HepG2 (cell line): ENCODE measurements around the gene THOC2. TPM values are rescaled to one million over a fixed set of nuclear protein-coding genes. Genes with fewer than 3 reads are reported as not detected.

Experiments
- ARID4A ChIP-seq: sonication (generic); formaldehyde crosslinking; IDR thresholded peaks from 2 replicates; pipeline ENCODE4 v1.5.0; 2020; ENCODE audit warnings: mild to moderate bottlenecking, missing genetic modification reagents, borderline replicate concordance
- DPF2 ChIP-seq: sonication (generic); formaldehyde crosslinking; IDR thresholded peaks from 2 replicates; pipeline ENCODE4 v1.4.0; 2020; ENCODE audit warnings: mild to moderate bottlenecking, low read depth, missing genetic modification reagents, borderline replicate concordance
- E2F1 ChIP-seq: sonication (generic); formaldehyde crosslinking; IDR thresholded peaks from 2 replicates; pipeline ENCODE4 v1.5.0; 2020; ENCODE audit warnings: missing genetic modification reagents
- KAT8 ChIP-seq: IDR thresholded peaks from 2 replicates; pipeline ENCODE4 v1.6.1; 2016; ENCODE audit warnings: missing genetic modification reagents, missing compliant biosample characterization
- NRL ChIP-seq: sonication (generic); formaldehyde crosslinking; IDR thresholded peaks from 2 replicates; pipeline ENCODE4 v1.5.0; 2020; ENCODE audit warnings: missing genetic modification reagents, mild to moderate bottlenecking, moderate library complexity, borderline replicate concordance
- PRPF4 ChIP-seq: fragments of 200-400 bp; formaldehyde crosslinking; IDR thresholded peaks from 2 replicates; pipeline ENCODE4 v1.6.1; 2016; ENCODE audit warnings: low read length, low read depth; ENCODE audit not compliant: poor library complexity, severe bottlenecking
- THAP9 ChIP-seq: sonication (generic); formaldehyde crosslinking; IDR thresholded peaks from 2 replicates; pipeline ENCODE4; 2020; ENCODE audit warnings: missing genetic modification reagents, mild to moderate bottlenecking, borderline replicate concordance
- TP53 ChIP-seq: sonication (generic); formaldehyde crosslinking; conservative IDR thresholded peaks from 2 replicates; pipeline ENCODE4 v1.4.0; 2020; ENCODE audit warnings: missing genetic modification reagents
- U2AF1 ChIP-seq: fragments of 200-400 bp; formaldehyde crosslinking; optimal IDR thresholded peaks from 2 replicates; pipeline ENCODE3; 2017; ENCODE audit warnings: mild to moderate bottlenecking, low read depth, low read length
- ZNF101 ChIP-seq: sonication (generic); formaldehyde crosslinking; IDR thresholded peaks from 2 replicates; pipeline ENCODE4 v1.4.0; 2020; ENCODE audit warnings: mild to moderate bottlenecking, low read depth, missing genetic modification reagents, borderline replicate concordance
- ZNF207 ChIP-seq: fragments of 450-650 bp; IDR thresholded peaks from 2 replicates; pipeline ENCODE4 v1.6.1; 2016; ENCODE audit warnings: antibody characterized with exemption, borderline replicate concordance
- ZNF292 ChIP-seq: sonication (generic); formaldehyde crosslinking; IDR thresholded peaks from 2 replicates; pipeline ENCODE4 v1.8.1; 2022; ENCODE audit warnings: mild to moderate bottlenecking, low read depth, missing genetic modification reagents, borderline replicate concordance
- ZNF362 ChIP-seq: sonication (generic); formaldehyde crosslinking; IDR thresholded peaks from 2 replicates; pipeline ENCODE4 v1.4.0; 2020; ENCODE audit warnings: missing genetic modification reagents, mild to moderate bottlenecking, borderline replicate concordance
- ZNF577 ChIP-seq: sonication (generic); formaldehyde crosslinking; IDR thresholded peaks from 2 replicates; pipeline ENCODE4 v1.4.0; 2020; ENCODE audit warnings: mild to moderate bottlenecking, low read depth, missing genetic modification reagents, borderline replicate concordance
- ZNF772 ChIP-seq: sonication (generic); formaldehyde crosslinking; IDR thresholded peaks from 2 replicates; pipeline ENCODE4 v1.5.0; 2020; ENCODE audit warnings: mild to moderate bottlenecking, missing genetic modification reagents
- ZNF83 ChIP-seq: sonication (generic); formaldehyde crosslinking; IDR thresholded peaks from 2 replicates; pipeline ENCODE4 v1.4.0; 2020; ENCODE audit warnings: missing genetic modification reagents, mild to moderate bottlenecking, borderline replicate concordance
- ZNF841 ChIP-seq: sonication (generic); formaldehyde crosslinking; IDR thresholded peaks from 2 replicates; pipeline ENCODE4 v1.8.1; 2023; ENCODE audit warnings: missing genetic modification reagents, borderline replicate concordance
- polyA plus RNA-seq, 8 experiments: library from polyadenylated mRNA; depleted of rRNA in 3 of 8; stranded (reverse) in 7 of 8; unstranded in 1 of 8; fragments of >200 nt; fragmentation: Illumina TruSeq in 4 of 8; extraction: Trizol in 4 of 8; gene quantifications; 2 replicates each; pipeline versions ENCODE4 v1.2.1 to v1.2.3, GENCODE V29; 2011 to 2016; ENCODE audit warnings: low read depth in 4 of 8, missing spikeins in 1 of 8, mixed read lengths in 1 of 8; ENCODE audit not compliant: insufficient read depth in 1 of 8
- total RNA-seq, 5 experiments: library from RNA; depleted of rRNA; stranded (reverse); fragments of >200 nt; fragmentation: Illumina TruSeq; extraction: Trizol; gene quantifications; 2 replicates each; pipeline ENCODE4 v1.2.3, GENCODE V29; 2016; ENCODE audit warnings: low read depth in 1 of 5

THOC2 gene
- total and polyA plus RNA-seq, 2 of the 13 experiments (the other 11 are each of a cell fraction or from before 2014, with no cell fraction given) = 87.1 to 101 TPM

GRCh38 chrX:123732670-123733363, at the start of gene THOC2 (continued):
- peak; percentile 77 for TF ChIP-seq E2F1 (CRISPR knock-in tag)
- no peak for TF ChIP-seq U2AF1
- no peak for TF ChIP-seq ZNF207
- TF ChIP-seq KAT8 (CRISPR knock-in tag) = peak; percentile 76
- TF ChIP-seq ZNF772 (CRISPR knock-in tag) = no peak
- TF ChIP-seq DPF2 (CRISPR knock-in tag) = no peak
- no peak for TF ChIP-seq NRL (CRISPR knock-in tag)
- no peak; the same call in 1 of the 2 replicates for TF ChIP-seq THAP9 (CRISPR knock-in tag)
- TF ChIP-seq ZNF292 (CRISPR knock-in tag) = no peak
- no peak for TF ChIP-seq ZNF362 (CRISPR knock-in tag)
- TF ChIP-seq ZNF83 (CRISPR knock-in tag) = no peak
- peak; percentile 35; the same call in 1 of the 2 replicates for TF ChIP-seq ARID4A
- peak; percentile 26 for TF ChIP-seq PRPF4
- no peak for TF ChIP-seq ZNF101 (CRISPR knock-in tag)
- TF ChIP-seq ZNF841 (CRISPR knock-in tag) = no peak
- no peak for TF ChIP-seq ZNF577 (CRISPR knock-in tag)
- TF ChIP-seq TP53 (CRISPR knock-in tag) = no peak
